Non-pigmented ciliary epithelial cell (primary cell): ENCODE results near the gene MED6.

Source experiments
- DNase-seq: peaks from one replicate; pipeline ENCODE4 v3.0.0-alpha.2; 2010; ENCODE audit warnings: low read depth

The MED6 gene

GRCh38 chr14:70597731-70598130, 2.7 kb downstream of the MED6 start:
- DNase-seq = no peak

DNA sequence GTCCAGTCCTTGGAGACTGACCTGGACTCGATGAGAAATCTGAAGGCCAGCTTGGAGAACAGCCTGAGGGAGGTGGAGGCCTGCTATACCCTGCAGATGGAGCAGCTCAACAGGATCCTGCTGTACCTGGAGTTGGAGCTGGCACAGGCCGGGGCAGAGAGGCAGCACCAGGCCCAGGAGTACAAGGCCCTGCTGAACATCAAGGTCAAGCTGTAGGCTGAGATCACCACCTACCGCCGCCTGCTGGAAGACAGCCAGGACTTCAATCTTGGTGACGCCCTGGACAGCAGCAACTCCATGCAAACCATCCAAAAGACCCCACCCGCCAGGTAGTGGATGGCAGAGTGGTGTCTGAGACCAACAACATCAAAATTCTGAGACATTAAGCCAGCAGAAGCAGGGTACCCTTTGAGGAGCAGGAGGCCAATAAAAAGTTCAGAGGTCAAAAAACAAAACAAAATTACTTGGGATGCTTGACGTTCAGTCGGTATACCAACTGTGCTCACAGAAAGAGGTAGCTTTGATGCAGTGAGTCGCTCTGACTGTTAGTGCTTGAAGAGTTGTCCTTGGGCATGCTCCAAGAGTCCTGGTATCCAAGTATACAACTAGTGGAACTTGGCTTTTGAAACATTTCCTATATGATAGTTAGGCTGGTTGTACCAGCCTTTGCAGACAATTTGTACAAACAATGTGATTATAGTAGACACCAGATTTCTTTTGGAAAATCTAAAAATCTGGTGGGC, 4.8 kb downstream of the MED6 start:
- no peak for DNase-seq

GRCh38 chr14:70594461-70594860, 6.0 kb downstream of the MED6 start:
- DNase-seq = no peak

- DNase-seq = no peak
Observed at GRCh38 chr14:70585231-70585630, 15.2 kb downstream of the MED6 start.

DNA sequence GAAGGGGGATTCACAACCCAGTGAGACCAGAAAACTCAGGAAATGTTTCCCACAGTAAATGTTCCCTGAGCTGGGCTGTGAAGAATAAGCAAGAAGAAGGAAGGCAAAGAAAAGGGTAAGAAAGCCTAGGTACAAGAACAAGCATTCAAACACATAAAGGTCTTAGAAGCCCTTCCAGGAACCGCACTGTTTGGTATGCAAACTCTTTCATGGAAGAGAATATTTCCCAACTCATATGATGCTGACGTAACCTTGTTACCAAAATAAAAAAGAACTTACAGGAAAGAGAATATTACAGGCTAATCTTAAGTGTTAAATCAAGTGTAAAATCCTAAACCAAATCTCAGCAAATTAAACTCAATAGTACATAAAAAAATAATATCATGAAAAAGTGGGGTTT, 23.6 kb downstream of the MED6 start:
- DNase-seq = no peak

DNA sequence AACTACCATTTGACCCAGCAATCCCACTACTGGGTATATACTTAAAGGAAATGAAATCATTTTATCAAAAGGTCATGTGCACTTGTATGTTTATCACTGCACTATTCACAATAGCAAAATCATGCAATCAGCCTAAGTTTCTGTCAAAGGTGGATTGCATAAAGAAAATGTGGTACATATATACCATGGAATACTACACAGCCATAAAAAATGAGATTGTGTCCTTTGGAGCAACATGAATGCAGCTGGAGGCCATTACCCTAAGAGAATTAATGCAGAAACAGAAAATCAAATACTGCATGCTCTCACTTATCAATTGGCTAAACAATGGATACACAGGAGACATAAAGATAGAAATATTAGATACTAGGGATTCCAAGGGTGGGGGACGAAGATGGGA, 27.4 kb downstream of the MED6 start:
- no peak for DNase-seq

DNA sequence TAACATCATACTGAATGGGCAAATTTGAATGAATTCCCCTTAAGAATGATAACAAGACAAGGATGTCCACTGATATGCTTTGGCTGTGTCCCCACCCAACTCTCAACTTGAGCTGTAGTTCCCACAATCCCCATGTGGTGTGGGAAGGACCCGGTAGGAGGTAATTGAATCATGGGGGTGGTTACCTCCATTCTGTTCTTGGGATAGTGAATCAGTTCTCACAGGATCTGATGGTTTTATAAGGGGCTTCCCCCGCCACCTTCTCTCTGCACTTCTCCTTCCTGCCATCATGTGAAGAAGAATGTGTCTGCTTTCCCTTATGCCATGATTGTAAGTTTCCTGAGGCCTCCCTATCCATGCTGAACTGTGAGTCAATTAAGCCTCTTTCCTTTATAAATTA, 29.3 kb downstream of the MED6 start:
- no peak for DNase-seq

GRCh38 chr14:70567791-70568190, 32.7 kb downstream of the MED6 start:
- DNase-seq = no peak

- DNase-seq = no peak
Observed at GRCh38 chr14:70563869-70564268, 36.6 kb downstream of the MED6 start.

- DNase-seq = no peak
Observed at GRCh38 chr14:70563417-70563816, 37.0 kb downstream of the MED6 start.

DNA sequence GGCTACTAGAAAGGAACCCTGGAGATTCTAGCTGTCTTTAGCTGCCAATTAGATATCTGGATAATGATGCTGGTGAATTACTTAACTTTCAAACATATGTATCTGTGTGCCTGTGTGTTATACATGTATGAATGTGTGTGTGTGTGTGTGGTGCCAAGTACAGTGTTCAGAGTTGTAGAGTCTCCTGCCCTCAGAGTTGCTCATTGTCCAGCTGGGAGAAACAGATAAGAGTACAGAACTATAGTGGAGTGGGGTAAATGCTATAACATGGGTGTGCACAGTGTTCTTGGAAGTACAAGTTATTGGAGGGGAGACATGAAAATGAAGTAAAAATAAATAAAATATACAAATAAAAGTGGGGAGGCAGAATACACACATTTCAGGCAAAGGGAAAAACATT, 42.1 kb downstream of the MED6 start:
- no peak for DNase-seq

DNA sequence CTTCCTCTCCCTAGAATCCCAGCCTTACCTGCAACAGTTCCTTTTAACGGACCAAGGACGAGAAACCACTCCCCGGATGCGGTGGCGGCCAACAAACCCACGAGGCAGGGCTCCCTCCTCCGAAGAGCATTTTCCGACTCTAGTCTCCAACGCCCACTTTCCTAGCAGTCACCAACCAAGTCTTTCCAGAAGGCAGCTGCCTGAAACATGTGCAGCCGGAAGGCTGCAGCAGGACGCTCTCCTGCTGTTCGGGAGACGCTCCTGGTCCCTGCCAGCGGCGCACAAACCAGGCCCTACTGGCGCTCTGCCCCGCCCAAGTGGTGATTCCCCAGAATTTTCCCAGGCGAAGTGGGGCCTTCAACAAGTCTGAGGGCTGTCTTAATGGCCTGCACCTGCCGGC, 44.6 kb downstream of the MED6 start:
- DNase-seq = no peak

GRCh38 chr14:70538087-70538486, 62.4 kb downstream of the MED6 start:
- DNase-seq = no peak

DNA sequence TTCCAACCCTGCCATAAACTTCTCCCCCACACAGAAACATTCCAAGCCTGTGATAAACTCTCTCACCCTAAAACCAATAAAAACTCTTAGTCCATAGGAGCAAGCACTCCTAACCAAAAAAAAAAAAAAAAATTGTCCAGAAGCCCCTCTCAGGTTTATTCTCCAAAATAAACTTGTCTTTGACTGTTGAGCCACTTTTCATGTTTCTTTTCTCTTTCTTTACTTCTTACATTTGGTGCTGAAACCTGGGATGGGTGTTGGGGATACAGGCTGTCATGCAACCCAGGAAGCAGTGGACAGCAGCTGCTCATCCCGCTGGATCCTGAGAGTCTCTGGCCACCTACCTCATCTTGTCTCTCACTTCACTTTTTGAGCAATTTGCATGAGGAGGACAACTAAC, 63.6 kb downstream of the MED6 start:
- no peak for DNase-seq

DNA sequence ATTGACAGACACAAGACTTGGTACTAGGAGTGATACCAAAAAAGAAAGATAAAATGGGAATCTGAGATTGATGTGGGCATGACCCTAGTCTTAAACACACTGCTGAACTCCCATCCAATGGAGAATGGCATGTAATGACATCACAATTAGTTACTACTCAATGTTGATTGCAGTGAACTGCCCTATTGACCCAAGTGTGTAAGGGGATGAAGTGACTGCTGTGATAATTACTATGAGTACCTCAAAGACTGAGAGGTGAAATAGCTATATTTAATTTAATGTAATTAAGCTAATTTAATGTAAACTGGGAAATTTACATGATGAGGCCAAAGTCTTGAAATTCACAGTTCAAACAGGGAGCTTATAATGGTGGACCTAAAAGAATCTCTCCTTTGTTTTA, 65.6 kb downstream of the MED6 start, which contains the start of gene ADAM20:
Gene ADAM20, minus strand, starts transcription at position 101 of the 400 bp plus-strand sequence. CDS start 10,247 bp downstream, outside the sequence.
- DNase-seq = no peak
